ENCODE measurements around the gene SNAPC5.
"Not testable (repeated sequence)": the region's sequence is repeated elsewhere in the genome, so short reads cannot be mapped to it uniquely, and the experiment has no call there.

The SNAPC5 gene

GRCh38 chr15:66489179-66489791 lies 8.3 kb downstream of the SNAPC5 start:
- DNase-seq, result no peak

DNA sequence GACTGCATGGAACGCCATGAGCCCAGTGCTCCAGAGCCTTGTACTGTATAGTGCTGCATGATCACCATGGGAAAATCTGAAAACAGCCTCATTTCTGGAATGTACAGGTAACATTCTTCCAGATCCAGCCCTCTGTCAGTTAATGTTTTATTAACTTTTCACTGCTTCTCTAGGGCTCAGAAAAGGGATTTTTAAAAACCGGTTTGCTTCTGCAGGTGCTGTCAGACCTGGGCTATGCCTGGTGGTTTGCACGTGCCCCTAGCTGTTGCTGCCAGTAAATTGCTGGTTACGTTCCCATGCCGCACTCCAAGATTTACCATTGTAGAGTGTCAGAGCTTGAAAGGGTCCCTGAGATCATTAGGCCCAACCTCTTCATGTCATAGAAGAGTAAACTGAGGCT lies 9.0 kb downstream of the SNAPC5 start:
- no peak for DNase-seq

DNA sequence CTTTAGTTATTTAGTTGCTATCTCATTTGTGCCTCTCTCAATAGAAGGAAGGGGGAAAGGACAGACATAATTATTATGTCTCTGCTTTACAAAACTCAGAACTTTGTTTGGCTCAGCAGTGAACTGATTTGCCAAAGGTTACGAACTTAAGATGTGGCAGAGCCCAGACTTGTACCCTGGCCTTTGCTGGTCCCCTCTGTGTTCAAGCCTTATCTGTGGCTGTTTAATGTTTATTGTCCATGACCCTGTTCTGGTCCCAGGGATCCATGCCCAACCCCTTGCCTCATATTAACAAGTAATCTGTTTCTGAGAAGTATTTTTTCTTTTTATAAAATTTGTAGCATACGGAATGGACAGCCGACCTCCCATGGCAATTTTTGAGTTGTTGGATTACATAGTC lies 10.7 kb downstream of the SNAPC5 start:
- no peak for DNase-seq

DNA sequence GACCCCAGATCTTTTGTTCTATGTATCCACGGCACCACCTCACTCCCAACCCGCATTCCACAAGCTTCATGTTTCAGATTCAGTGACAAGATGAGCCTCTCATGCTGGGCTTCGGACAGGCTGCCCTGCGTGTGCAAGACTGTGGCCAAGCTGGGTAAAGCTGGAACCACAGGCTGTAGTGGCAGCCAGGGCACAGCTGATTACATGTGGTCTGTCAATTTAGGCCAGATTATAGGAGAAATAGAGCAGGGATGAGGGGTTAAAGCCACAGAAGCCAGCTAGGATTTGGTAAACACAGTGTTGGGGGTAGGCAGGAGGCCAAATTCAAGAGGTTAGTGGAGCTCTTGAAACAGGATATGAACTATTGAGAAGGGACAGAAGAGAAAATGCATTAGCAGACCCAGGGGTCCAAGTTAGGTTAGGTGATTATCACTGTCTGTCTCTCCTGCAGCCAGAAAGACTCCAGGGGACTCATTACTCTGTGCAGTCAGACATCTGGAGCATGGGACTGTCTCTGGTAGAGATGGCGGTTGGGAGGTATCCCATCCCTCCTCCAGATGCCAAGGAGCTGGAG lies 12.9 kb downstream of the SNAPC5 start:
- no peak for DNase-seq

GRCh38 chr15:66483131-66483566 lies 14.4 kb downstream of the SNAPC5 start:
- DNase-seq, result no peak

GRCh38 chr15:66482539-66482938 lies 15.0 kb downstream of the SNAPC5 start:
- DNase-seq, result no peak

GRCh38 chr15:66481107-66481856 lies 16.3 kb downstream of the SNAPC5 start:
- no peak for DNase-seq

DNA sequence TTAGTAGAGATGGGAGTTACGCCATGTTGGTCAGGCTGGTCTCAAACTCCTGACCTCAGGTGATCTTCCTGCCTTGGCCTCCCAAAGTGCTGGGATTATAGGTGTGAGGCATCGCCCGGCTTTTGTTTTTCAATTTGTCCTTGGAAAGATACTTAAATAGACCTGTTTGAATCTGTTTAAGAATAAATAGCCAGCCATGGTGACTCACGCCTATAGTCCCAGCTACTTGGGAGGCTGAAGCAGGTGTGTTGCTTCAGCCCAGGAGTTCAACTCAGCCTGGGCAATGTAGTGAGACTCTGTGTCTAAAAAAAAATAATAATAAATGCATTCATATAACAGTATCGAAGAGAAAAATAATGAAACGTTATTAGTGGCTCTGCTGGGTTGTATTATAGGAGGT lies 17.3 kb downstream of the SNAPC5 start:
- no peak for DNase-seq

- DNase-seq, result no peak
Observed at GRCh38 chr15:66477011-66477410, 20.6 kb downstream of the SNAPC5 start.

DNA sequence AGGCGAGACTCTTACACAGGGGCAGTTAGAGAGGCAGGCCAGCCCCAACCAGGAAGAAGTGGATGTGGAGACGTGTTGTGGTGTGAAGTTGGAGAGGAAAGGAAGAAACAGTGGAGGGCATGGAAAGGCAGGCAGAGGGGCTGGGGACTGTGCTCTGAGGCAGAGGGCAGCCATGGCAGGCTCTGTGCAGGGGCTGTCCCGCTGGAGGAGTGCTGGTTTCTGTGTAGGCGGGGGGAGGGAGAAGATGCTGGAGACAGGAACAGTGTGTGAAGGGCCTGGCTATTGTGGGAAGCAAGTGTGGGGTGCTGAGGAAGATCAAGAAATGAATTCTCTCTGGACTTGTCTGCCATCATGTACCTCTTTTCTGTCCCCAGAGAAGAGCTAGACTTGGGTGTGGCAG lies 21.0 kb downstream of the SNAPC5 start:
- DNase-seq, result no peak

- no peak for DNase-seq
Observed at GRCh38 chr15:66474963-66475362, 22.6 kb downstream of the SNAPC5 start.

DNA sequence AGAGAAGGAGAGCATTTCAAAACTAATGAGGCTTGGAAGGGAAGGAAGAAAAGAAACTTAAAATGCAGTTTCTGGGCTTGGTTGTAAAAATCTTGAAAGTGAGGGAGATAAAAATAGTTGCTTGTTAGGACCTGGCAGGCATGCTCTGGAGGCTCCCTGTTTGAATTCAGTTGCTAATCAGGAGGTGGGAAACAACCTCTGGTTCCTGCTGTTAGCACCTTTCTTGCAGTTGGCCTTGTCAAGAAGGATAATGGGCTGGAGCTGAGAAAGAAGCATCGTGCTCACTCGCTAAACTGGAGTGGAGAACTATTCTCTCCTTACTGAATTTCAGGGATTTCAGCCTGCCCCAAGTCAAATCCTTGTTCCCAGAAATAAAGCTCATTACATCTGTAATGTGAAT lies 23.4 kb downstream of the SNAPC5 start:
- DNase-seq, result no peak

GRCh38 chr15:66472176-66472999 lies 25.2 kb downstream of the SNAPC5 start:
- no peak for DNase-seq

DNA sequence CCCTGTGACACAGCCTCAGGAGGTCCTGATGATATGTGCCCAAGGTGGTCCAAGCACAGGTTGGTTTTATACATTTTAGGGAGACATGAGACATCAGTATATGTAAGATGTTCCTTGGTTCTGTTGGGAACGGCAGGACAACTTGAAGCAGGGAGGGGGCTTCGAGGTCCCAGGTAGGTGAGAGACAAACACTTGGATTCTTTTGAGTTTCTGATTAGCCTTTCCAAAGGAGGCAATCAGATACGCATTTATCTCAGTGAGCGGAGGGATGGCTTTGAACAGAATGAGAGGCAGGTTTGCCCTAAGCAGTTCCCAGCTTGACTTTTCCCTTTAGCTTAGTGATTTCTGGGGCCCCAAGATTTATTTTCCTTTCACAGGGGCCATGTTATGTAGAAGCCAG lies 26.7 kb downstream of the SNAPC5 start:
- DNase-seq, result not testable (repeated sequence)

- not testable (repeated sequence) for DNase-seq
Observed at GRCh38 chr15:66467162-66468040, 30.2 kb downstream of the SNAPC5 start.

GRCh38 chr15:66465294-66465693 lies 32.3 kb downstream of the SNAPC5 start:
- DNase-seq, result not testable (repeated sequence)

DNA sequence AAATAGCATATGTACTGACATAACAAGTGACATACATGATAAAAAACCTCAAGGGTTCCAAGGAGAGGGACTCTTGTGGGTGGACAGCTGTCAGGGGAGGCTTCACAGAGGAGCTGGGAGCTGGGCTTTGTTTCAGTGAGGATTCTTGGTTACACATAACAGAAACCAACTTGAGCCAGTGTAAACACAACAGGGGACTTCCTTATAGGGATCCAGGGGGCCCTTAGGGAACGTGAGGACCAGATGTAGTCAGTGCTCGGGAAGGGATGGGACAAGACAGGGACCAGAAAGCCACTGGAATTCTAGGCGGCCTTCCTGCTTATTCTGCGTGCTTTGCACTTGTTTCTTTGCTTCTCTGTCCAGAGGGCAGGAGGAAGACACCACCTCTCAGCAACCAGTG lies 34.9 kb downstream of the SNAPC5 start:
- DNase-seq, result no peak

DNA sequence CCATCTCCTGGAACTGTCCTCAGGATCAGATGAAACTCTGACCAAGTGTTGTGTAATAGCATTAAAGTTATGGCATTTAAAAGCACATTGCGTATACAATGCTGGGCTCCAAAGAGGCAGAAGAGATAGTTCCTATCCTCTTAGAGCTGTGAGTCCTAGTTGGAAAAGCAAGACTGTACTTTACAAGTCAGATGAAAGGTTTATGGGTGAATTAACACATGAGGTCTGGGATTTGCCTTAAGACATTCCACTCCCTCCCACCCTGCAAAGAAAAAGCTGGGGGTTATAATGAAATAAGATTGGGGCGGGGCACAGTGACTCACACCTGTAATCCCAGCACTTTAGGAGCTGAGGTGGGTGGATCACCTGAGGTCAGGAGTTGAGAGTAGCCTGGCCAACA lies 35.6 kb downstream of the SNAPC5 start:
- DNase-seq, result no peak

- DNase-seq, result not testable (repeated sequence)
Observed at GRCh38 chr15:66461294-66461693, 36.3 kb downstream of the SNAPC5 start.

DNA sequence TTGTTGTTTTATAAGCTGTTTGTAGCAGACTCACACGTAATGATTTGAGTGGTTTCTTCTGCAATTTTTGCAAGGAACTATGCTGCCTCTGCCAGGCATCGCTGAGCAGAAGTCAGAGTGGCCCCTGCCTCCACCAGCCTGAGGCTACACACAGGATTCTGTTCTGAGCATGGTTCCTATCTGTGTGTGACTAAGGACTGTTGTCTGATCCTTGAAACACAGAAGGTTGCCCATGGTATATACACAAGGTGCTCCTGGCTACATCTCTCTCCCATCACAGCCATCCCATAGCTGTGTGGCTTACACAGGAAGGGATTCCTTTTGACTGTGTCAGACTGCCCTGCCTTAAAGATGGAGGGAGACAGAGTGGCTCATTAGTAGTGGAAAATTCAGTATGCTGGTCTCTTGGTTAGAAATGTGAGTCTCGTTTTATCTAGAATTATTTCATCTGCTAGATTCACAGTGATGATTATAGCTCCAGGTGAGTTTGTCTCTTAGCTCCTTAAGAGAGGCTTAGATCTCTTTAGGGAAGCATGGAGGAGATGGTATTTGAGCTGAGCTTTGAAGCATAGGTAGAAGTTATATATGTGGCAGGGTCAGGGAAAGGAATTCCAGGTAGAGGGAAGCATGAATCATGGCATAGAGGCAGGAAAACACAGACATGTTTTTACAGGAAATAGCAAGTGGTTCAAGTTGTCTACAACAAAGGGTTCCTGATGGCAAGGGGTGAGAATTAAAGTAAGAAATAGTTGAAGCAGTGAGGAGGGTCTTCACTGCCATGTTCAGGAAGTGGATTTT lies 37.5 kb downstream of the SNAPC5 start:
- DNase-seq, result no peak

- no peak for DNase-seq
Observed at GRCh38 chr15:66456211-66456610, 41.4 kb downstream of the SNAPC5 start.

GRCh38 chr15:66454143-66454542 lies 43.4 kb downstream of the SNAPC5 start:
- no peak for DNase-seq

All from 8988T (cell line).